ENCODE measurements around the gene NPTX1. TPM values are rescaled to one million over a fixed set of nuclear protein-coding genes. Genes with fewer than 3 reads are reported as not detected.

Gene NPTX1
- total and polyA plus RNA-seq, 2 donors (not counting 1 experiment from before 2014, with no cell fraction given) = 0.07 to 0.57 TPM

GRCh38 chr17:80464486-80464885 lies 11.9 kb downstream of the NPTX1 start:
- CTCF ChIA-PET = interaction anchor here (0.6 kb wide), 1 partner anchor 88 kb away, joined by 3 read pairs; no protein-coding TSS in a partner anchor

More at GRCh38 chr17:80464486-80464885, 11.9 kb downstream of the NPTX1 start:
- Mint-ChIP-seq H3K27me3 (peaks cover 57% of the 10 kb centered on the region), H3K27ac (no peak overlapping the region), H3K9me3 (ENCODE audit: insufficient read depth) (no peaks in the 10 kb centered on the region), H3K4me1 (no peaks in the 10 kb centered on the region), H3K4me3 (no peak overlapping the region)
- H3K79me2 ChIP-seq (ENCODE audit: control insufficient read depth, insufficient read depth, low read length) = no peaks in the 10 kb centered on the region
- DNase-seq = no peak
- POLR2A ChIA-PET = no interaction called here
- no peak overlapping the region for H3K27ac ChIP-seq (ENCODE audit: low read length in 2 of 2)
- H2AFZ ChIP-seq (ENCODE audit: insufficient read depth, low read depth, low read length, poor library complexity, severe bottlenecking) = no peak overlapping the region
- peaks cover 0 to 3% (median 0%) of the 10 kb centered on the region in 3 donors for H3K9me3 ChIP-seq (ENCODE audit: control extremely low read depth in 1 of 3, control insufficient read depth in 2 of 3, insufficient read depth in 1 of 3, low read length in 2 of 3)
- peaks cover 0 to 52% (median 8%) of the 10 kb centered on the region in 4 experiments for H3K27me3 ChIP-seq (replicated peaks in 1 of 4; ENCODE audit: control extremely low read depth in 1 of 4, control insufficient read depth in 3 of 4, insufficient read depth in 4 of 4, low read length in 3 of 4)
- no peaks in the 10 kb centered on the region for H3K4me1 ChIP-seq (ENCODE audit: control insufficient read depth in 2 of 2, insufficient read depth in 2 of 2, low read length in 2 of 2)
- no peaks in the 10 kb centered on the region for H4K20me1 ChIP-seq (ENCODE audit: control insufficient read depth, insufficient read depth, low read length, poor library complexity, severe bottlenecking)
- no peak overlapping the region for H3K9ac ChIP-seq (ENCODE audit: low read length)
- intact Hi-C loops (cut with micrococcal nuclease) = no loop called here
- ATAC-seq (ENCODE audit: low read depth) = no peak
- WGBS (ENCODE audit: insufficient coverage) = 88% methylated on average over 5 of the region's 8 CpGs
- no peaks in the 10 kb centered on the region for H3K36me3 ChIP-seq (replicated peaks in 1 of 2; ENCODE audit: control extremely low read depth in 1 of 2, control insufficient read depth in 1 of 2, extremely low read depth in 1 of 2, insufficient read depth in 2 of 2, low read length in 1 of 2)
- no peak for TF ChIP-seq EZH2 (IDR thresholded peaks at IDR 0.05; ENCODE audit: borderline replicate concordance, insufficient read depth, low read depth, low read length, poor library complexity, severe bottlenecking)
- TF ChIP-seq CTCF (IDR thresholded peaks at IDR 0.05) = no peak
- no peak overlapping the region for H3K4me2 ChIP-seq (replicated peaks; ENCODE audit: low read depth, low read length, poor library complexity, severe bottlenecking)
- H3K4me3 ChIP-seq (ENCODE audit: control extremely low read depth in 1 of 5, extremely low read depth in 1 of 5, insufficient read depth in 1 of 5, low read depth in 2 of 5, low read length in 4 of 5) = no peak overlapping the region
